Testis (tissue), 2 donors: ENCODE results near the gene KRTAP4-16.
"Not testable (repeated sequence)": the region's sequence is repeated elsewhere in the genome, so short reads cannot be mapped to it uniquely, and the experiment has no call there.

ENCODE experiments used
- POLR2A ChIP-seq: fragments of 450-650 bp; IDR thresholded peaks from one replicate; pipeline ENCODE4 v1.6.1; 2017; ENCODE audit warnings: antibody characterized with exemption, mild to moderate bottlenecking, moderate library complexity
- TF ChIP-seq, protein P1 (sequence below), 3 experiments: fragments of 450-650 bp in 2 of 3; fragments of 200-600 bp in 1 of 3; sonication (generic) in 1 of 3; IDR thresholded peaks; one replicate each; pipeline ENCODE4 v1.5.1; 2016 to 2019; ENCODE audit warnings: antibody characterized with exemption in 3 of 3, mild to moderate bottlenecking in 2 of 3, moderate library complexity in 1 of 3

DNA sequence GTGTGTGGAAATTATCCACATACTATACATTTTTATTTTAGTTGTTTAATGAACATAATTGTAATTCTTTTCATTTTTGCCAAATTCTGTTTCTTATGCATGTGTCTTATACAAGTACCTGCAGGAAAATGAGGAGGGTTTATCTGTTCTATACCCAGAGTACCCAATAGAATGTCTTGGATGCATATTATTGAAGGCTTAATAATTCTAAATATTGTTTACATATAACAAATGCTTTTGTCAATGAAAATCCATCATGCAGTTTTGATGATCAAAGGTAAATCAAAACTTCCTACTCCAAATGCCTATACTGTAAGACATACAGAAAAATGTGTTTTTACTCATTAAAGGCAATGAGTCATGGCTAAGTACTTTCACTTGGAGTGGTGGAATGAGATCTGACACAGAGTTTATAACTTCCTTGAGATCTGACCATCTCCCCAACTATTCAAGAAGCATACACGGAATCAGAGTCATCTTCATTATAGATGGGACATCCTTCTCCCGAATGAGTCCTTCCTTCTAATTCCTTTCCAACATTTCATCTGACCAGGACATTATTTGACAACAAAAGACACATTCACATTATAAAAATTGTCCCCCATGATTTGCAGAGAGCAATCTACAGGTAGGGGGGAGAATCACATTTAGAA lies 2.5 kb upstream of the KRTAP4-16 start:
- TF ChIP-seq, protein P1, sequence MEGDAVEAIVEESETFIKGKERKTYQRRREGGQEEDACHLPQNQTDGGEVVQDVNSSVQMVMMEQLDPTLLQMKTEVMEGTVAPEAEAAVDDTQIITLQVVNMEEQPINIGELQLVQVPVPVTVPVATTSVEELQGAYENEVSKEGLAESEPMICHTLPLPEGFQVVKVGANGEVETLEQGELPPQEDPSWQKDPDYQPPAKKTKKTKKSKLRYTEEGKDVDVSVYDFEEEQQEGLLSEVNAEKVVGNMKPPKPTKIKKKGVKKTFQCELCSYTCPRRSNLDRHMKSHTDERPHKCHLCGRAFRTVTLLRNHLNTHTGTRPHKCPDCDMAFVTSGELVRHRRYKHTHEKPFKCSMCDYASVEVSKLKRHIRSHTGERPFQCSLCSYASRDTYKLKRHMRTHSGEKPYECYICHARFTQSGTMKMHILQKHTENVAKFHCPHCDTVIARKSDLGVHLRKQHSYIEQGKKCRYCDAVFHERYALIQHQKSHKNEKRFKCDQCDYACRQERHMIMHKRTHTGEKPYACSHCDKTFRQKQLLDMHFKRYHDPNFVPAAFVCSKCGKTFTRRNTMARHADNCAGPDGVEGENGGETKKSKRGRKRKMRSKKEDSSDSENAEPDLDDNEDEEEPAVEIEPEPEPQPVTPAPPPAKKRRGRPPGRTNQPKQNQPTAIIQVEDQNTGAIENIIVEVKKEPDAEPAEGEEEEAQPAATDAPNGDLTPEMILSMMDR (IDR thresholded peaks at IDR 0.05): not testable (repeated sequence)
- TF ChIP-seq POLR2A: not testable (repeated sequence)
